ENCODE data around the gene RABGAP1L.
"Not testable (repeated sequence)": the region's sequence is repeated elsewhere in the genome, so short reads cannot be mapped to it uniquely, and the experiment has no call there.

Gene RABGAP1L

DNA sequence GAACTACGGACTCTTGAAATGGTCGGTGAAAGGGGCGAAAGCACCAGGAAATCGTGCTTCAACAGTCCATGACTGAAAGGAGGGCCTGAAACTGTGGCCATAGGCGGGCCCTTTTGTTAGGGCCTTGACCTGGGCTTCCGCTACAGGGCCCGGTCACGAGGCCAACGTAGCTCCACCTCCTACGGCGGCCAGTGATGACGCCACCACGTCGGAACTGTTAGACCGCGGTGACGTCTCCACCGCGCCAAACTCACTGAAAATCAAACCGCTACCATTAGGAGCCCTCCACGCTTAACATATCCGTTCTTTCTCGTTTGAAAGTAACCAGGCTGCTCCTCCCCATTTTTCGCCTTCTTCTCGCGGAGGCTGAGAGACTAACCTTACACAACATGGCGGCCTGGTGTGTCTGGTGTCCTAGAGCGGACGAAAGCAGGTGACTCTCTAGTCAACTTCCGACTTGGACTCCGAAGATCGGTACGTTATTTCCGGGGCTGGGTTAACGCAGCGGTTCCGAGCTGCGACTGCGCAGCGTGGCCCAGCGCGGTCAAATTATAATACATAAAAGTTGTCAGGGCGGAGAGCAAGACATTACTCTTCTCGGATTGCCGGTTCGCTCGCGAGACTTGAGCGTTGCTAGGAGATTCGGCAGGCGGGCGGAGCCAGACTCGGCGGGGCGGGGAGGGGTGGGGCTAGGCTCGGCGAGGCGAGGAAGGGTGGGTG is 840.1 kb downstream of the RABGAP1L start:
- peak; percentile 97 for DNase-seq (ENCODE audit: low read depth)

DNA sequence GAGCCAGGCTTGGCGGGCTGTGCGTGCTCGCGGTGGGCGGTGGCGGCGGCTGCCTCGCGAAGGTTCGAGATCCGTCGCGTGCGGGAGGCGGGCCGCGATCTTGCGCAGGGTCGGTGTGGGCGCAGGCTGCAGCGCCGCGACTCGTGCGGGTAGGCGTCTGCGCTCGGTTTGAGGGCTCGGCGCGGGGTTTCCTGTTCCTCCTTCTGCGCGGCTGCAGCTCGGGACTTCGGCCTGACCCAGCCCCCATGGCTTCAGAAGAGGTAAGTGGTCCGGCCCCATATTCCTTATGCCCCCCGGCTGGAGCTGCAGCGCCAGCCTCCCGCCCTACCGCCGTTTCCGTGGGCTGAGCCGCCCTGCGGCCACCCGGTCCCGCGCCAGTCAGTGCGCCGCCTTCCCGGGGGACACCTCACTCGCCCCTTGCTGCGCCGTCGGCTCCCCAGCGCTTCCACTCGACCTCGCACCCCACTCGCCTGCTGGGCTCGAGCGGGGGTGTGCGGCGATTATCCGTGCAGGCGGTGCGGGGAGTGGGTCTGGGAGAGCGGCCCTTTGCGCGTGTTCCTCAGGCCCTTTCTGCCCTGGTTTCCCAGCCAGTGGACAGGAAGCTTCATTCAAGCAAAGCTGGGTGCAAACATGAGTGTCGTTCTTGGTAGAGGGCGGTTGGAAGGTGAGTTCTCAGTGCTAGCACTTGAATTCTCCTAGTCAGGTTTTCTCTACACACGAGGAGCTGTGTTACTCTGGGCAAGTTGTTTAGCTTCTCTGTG is 840.8 kb downstream of the RABGAP1L start, which contains the start of gene CACYBP:
CACYBP (plus strand) TSS at position 12 of the 761 bp plus-strand sequence; CDS start at position 246, 234 bp downstream.
- peak; percentile 10 for DNase-seq (ENCODE audit: low read depth)

DNA sequence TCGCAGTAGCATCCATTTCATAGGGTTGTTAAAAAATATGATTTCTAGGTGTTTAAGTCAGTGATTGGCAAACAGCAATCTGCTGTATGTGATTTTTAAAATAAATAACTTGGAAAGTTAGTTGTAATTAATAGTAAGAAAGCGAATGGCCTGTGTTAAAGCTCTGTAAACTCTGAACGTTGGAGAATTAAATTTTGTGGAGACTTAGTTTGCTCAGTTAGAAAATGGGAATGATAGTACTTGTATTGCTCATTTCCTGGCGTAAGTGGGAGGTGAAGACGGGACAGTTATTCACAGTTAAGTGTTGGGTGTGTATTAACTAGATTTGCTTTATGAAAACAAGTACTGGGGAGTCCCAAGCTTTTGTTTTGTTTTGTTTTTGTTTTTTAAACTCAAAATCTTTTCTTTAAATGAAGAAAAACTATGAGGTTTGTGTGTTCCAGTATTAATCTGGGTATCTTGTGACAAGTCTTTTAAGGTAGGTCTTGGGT is 841.4 kb downstream of the RABGAP1L start:
- DNase-seq (ENCODE audit: low read depth): no peak

DNA sequence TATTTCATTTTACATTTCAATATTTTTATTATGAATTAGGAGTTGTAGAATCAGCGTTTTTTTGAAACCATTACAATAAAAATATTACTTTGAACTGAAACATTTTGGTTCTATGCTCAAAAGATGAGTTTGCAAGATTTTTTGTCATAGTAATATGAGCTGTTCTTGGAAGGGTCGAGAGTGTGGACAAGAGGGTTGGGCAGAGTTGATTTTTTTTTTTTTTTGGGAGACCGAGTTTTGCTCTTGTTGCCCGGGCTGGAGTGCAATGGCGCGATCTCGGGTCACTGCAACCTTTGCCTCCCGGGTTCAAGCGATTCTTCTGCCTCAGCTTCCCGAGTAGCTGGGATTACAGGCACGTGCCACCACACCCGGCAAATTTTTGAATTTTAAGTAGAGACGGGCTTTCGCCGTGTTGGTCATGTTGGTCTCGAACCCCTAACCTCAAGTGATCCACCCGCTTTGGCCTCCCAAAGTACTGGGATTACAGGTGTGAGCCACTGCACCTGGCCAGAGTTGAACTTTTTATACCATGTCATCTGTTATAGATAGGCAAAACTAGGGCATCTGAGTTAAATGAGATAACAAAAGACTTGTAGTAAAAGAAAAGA is 843.7 kb downstream of the RABGAP1L start:
- no peak for DNase-seq (ENCODE audit: low read depth)

DNA sequence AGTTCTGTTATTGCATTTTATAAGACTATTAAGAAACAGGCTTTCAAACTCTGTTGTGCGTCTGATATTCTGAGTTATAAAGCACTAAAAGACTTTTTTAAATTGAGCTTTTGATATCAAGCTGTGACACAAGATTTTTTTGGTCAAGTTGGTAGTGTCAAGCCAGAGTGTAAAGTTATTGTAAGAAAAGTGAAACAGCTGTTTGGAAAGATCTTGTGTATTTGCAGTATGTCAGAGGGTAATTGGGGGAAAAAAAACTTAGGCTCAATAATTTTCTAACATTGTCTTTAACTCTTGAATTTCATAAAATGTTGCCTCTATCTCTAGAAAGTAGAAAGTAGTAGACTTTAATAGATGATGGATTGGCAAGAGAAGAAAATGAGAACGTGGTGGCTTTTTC is 844.2 kb downstream of the RABGAP1L start:
- no peak for DNase-seq (ENCODE audit: low read depth)

DNA sequence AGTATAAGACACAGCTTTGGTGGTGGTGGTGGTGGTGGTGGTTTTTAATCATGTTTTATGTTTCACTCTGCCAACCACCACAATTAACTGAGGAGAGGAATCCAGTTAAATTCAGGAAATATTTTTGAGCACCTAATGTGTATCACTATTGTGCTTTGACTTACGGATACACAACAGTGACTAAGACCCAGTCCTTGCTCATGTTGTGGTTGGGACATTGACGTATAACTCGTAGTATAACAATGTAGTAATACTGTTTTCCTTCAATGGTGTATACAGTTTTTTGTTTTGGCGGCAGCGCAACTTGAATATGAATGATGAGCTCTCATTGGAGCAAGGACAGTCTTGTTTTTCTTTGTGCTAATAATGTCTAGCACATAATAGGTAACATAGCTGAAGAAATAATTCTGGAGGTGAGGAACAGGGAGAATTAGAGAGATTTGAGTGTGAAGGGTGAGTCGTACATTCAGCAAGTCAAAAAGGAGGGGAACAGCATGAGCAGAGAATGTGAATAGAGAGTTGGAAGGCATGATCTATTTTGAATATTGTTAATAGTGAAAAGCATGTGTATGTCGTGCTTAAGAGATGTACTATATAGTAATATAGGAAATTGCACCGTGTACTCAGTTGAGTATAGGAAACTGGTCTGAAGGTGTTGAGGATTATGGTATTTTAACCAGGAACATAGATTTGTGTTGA is 845.9 kb downstream of the RABGAP1L start:
- DNase-seq (ENCODE audit: low read depth): no peak

DNA sequence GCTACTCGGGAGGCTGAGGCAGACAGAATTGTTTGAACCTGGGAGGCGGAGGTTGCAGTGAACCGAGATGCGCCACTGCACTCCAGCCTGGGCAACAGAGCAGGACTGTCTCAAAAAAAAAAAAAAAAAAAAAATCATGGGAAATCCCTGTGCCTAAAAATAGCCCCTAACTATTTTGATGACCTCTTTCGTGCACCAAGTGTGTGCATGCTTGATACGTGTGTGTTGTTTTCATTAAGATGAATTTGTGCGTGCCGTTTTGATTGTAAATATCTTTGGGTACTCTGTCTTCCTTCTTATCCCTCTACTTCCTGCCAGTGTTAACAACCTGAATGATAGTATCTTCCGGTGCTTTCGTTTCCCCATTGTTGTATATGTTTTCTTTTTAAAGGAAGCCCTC is 850.2 kb downstream of the RABGAP1L start:
- no peak for DNase-seq (ENCODE audit: low read depth)

DNA sequence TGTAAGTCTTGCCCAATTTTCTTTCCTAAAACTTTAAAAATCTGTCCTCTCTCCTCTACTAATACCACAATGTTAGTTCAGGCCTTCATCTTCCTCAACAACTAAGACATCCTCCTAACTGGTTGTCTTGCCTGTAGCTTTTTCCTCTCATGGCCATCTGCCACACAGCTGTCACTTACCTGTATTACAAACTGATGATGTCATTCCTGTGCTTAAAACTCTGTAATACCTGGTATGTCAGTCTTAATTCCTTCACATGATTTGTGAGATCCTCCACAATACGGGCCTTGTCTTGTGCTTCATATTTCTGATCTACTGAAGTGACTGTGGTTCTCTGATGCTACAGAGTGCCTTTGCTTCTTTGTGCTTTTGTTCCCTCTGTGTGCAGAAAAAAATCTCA is 854.1 kb downstream of the RABGAP1L start:
- no peak for DNase-seq (ENCODE audit: low read depth)

DNA sequence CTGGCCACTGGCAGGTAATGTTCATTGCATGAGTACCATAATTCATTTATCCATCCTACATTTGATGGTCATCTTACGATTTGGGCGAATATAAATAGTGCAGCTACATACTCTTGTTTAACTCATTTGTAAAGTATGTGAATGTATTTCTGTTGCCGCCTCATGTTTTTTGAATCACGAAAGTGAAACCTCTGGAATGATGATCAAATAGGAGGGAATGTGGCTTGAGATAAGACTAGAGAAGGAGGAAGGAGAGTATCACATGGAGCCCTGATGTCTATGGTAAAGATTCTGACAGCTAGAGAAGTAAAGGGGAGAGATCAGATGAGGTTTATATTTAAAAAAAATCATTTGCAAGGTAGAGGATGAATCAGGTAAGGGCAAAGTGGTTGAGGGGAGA is 855.9 kb downstream of the RABGAP1L start:
- DNase-seq (ENCODE audit: low read depth): no peak

DNA sequence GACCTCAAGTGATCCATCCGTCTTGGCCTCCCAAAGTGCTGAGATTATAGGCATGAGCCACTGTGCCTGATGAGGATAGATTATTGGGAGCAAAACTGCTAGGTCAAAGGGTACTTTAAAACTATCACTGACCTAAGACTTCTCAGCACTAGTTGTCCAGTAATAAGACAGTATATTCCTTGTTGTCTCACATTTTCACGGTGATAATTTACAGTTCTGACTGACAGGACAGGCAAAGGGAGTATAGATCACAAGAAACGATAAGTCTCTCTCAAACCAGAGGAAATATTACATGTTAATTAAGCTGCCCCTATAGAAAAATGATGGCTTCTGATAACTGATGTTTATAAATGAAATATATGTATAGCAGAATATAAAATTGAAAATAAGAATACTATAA is 860.2 kb downstream of the RABGAP1L start:
- DNase-seq (ENCODE audit: low read depth): no peak

DNA sequence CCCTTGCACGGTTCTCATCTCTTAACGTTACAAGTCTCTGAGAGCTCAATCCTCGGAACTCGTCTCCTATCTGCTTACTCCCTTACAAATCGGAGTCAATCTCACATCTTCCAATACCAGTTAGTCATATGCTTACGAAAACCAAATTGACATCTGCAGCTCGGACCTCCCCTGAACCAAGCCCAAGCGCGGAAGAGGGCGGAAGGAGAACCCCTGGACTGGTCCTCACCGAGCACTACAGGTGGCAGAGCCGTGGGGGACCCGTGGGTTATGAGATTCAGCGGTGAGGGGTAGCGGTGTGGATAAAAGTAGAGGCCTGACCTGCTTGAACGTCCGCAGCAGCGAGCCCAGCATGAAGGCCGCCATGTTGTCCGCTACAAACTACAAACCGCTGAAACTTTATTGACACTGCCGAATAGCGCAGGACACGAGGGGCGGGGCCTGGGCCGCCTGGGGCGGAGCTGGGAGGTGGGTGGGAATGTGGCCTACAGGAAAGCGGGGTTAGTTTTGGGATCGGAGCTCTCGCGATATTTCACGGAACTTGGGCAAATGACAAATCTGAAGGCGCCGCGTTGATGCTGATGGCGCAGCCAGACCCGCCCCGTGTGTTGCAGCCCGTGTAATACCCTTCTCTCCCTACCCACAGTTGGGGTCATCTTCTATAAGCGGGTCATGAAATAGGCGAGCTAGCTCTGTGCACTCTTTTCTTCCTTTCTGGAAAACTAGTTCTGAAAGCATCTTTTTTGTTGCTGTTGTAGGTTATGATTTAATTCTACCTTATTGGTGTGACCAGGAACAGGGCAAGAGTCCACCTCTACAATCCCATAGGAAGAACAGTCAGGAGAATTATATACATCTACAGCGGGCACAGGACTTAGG is 864.0 kb downstream of the RABGAP1L start, which contains the start of gene MRPS14:
MRPS14 (minus strand) TSS at position 383 of the 879 bp plus-strand sequence; CDS start at position 366, 17 bp downstream.
- DNase-seq (ENCODE audit: low read depth): peak; percentile 96

DNA sequence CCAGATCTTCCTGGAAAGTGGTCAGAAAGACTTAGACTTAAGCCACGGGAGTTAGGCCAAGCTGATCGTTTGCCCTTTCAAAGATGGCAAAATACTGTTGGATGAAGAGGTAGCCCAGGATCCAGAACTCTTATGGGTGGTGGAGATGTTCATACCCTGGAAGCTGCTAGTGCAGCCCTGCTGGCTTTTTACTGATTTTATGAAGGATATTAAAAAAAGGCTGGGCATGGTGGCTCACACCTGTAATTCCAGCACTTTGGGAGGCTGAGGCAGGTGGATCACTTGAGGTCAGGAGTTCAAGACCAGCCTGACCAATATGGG is 864.6 kb downstream of the RABGAP1L start:
- DNase-seq (ENCODE audit: low read depth): not testable (repeated sequence)

DNA sequence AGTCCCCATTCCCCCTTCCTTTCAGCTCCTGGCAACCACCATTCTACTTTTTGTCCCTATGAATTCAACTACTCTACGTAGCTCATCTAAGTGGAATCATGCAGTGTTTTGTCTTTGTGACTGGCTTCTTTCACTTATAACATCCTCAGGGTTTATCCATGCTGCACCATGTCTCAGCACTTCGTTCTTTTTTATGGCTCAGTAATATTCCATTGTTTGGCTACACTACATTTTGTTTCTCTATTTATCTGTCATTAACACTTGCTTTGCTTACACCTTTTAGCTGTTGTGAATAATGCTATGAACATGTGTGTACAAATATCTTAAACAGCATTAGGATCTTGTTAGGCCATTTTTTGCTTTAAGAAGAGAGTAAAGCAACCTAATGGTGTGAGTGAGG is 865.5 kb downstream of the RABGAP1L start:
- DNase-seq (ENCODE audit: low read depth): no peak

DNA sequence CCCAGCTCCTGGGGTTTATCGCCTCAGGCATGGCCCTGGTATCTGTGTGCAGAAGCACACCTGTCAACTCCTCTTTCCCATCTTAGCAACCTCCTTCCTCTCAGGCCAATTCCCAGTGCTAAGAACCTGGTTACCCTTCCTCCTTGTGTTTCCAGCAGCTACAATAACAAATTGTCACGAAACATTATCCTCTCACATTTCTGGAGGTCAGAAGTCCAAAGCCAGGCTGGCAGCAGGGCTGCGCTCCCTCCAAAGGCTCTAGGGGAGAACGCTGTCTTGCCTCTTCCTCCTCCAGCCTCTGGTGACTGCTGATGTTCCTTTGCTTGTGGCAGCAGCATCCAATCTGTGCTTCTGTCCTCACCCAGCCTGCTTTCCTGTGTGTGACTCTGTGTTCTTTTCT is 874.6 kb downstream of the RABGAP1L start:
- no peak for DNase-seq (ENCODE audit: low read depth)

DNA sequence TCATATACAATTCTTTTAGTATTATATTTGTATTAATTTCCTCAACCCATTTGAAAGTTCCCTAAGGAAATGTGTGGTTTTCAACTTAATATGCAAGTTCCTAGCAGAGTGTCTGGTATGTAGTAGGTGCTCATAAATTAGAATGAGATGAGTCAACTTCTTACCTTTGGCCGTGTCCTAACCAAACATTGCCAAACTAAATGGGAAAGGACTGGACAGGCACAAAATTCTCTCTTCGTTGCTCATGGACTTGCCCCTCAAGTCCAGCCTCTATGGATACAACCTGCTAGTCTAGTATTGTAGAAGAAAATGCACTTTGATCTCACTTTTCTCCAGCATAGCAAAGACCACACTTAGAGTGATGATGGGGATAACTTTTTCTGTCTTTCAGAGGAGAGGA is 875.5 kb downstream of the RABGAP1L start:
- no peak for DNase-seq (ENCODE audit: low read depth)

DNA sequence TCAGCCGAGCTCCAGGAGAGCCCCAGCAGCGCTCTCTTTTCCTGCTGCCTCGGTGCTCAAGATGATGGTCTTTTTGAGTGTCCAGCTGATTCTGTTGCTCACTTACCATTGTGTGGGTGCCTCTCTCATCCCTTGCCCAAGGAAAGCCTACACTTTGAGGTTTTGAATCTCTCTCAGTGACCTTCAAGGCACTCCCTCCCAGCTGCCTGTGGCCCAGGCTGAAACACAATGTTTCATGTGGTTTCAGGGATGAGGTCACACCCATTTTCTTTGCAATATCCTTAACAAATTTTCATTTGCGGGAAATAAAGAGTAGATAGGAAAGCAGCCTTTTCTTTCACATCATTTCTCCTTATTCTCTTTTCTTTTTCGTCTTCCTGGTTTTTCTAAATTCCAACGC is 876.5 kb downstream of the RABGAP1L start:
- DNase-seq (ENCODE audit: low read depth): no peak

DNA sequence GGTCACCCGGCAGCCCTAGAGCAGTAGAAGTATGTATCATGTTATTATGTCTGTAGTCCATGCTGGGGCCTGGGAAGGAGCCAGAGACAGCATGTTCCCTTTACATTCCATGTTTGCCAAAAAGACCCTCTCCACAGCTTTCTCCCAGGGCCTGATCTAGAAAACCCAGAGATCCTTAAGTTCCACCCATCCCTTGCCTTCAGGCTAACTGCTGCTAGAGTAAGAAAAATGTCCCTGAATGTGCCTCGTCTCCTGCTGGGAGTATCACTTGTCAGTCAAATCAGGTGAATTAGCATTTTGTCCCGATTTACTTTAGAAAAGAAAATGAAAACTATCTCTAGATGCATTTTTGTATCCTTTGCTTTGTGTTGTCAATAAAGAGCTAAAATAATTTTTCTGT is 877.2 kb downstream of the RABGAP1L start:
- DNase-seq (ENCODE audit: low read depth): no peak

DNA sequence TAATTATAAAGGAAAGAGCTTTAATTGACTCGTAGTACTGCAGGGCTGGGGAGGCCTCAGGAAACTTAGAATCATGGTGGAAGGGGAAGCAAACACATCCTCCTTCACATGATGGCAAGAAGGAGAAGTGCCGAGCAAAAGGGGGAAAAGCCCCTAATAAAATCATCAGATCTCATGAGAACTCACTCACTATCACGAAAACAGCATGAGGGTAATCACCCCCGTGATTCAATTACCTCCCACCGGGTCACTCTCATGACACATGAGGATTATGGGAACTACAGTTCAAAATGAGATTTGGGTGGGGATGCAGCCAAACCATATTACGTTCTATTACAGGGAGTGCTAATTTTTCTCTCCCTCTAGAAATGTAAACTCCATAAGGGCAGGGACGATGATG is 878.1 kb downstream of the RABGAP1L start:
- DNase-seq (ENCODE audit: low read depth): no peak

DNA sequence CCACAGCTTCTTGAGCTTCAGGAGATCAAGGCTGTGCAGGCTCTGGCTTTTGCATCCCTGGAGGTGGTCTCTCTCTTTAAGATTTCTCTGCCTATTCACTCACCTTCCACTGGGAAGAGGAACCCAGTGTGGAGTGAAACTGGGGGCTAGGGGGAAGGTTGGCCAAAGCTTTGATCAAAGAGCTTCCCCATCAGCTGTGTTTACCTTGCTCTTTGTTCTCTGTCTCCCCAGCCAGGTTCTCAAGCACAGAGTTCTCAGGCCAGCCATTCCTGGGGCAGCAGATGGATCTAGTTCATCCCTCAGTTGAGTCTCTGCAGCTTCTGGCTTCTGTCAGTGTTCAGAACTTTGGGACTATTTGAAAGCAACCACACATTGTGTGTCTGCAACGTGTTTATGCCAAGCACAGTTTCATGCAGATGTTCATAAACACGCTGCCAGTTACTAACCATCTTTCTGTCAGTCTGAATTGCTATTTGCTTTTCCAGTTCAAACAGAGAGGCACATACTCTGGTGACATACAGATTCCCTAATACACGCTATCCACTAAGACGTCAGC is 881.1 kb downstream of the RABGAP1L start:
- no peak for DNase-seq (ENCODE audit: low read depth)

DNA sequence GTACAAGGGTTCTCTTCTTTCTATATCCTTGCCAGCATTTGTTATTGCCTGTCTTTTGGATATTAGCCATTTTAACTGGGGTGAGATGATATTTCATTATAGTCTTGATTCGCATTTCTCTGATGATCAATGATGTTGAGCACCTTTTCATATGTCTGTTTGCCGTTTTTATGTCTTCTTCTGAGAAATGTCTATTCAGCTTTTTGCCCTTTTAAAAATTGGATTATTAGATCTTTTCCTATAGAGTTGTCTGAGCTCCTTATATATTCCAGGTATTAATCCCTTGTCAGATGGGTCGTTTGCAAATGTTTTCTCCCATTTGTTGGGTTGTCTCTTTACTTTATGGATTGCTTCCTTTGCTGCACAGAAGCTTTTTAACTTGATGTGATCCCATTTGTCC is 883.3 kb downstream of the RABGAP1L start:
- DNase-seq (ENCODE audit: low read depth): no peak

DNA sequence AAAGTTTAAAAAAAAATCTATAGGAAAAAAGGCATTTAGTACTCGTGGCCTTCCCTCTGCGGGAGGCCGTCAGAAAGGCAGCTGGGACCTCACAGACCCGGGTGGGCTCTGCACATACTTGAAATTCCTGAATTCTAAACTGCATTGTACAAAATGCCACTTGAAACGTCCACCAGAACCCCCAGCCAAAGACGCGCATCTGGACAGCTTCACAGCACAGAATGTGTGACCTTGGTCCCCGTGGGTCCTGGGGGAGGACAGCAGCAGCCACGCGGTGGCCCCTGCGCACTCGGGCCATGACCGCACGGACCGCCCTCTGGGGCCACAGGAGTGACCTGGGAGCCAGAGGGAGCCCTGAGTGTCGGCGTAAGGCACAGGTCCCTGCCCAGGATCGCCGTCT is 884.5 kb downstream of the RABGAP1L start:
- no peak for DNase-seq (ENCODE audit: low read depth)

Data from stimulated activated CD8-positive, alpha-beta memory T cell treated with anti-CD3 and anti-CD28 coated beads, Interleukin-15, amount 100 ng/mL, for 1 hour (primary cell).